Measurements from ENCODE around the gene ZFR. TPM values are rescaled to one million over a fixed set of nuclear protein-coding genes. Genes with fewer than 3 reads are reported as not detected.

The ZFR gene
- total RNA-seq, 1 donor from 2014 or later, result 73.0 TPM

- no peaks in the 10 kb centered on the region for H3K36me3 ChIP-seq (ENCODE audit: control insufficient read depth, insufficient read depth, low read length)
- DNase-seq (ENCODE audit: low read depth), result no peak
- H3K4me3 ChIP-seq (ENCODE audit: low read depth, low read length), result no peak overlapping the region
- H3K27me3 ChIP-seq (ENCODE audit: control insufficient read depth, insufficient read depth, low read length), result no peaks in the 10 kb centered on the region
- no peak for TF ChIP-seq CTCF (IDR thresholded peaks at IDR 0.05; ENCODE audit: insufficient read depth, low read length, poor library complexity, severe bottlenecking)
Observed at GRCh38 chr5:32308946-32309345, 135.6 kb downstream of the ZFR start.

GRCh38 chr5:32307769-32308194 lies 136.8 kb downstream of the ZFR start:
- Histone ChIP-seq H3K27me3 (ENCODE audit: control insufficient read depth, insufficient read depth, low read length) (no peaks in the 10 kb centered on the region), H3K4me3 (ENCODE audit: low read depth, low read length) (no peak overlapping the region), H3K36me3 (ENCODE audit: control insufficient read depth, insufficient read depth, low read length) (no peaks in the 10 kb centered on the region)
- no peak for DNase-seq (ENCODE audit: low read depth)
- TF ChIP-seq CTCF (IDR thresholded peaks at IDR 0.05; ENCODE audit: insufficient read depth, low read length, poor library complexity, severe bottlenecking), result no peak

- Histone ChIP-seq H3K4me3 (ENCODE audit: low read depth, low read length) (no peak overlapping the region), H3K27me3 (ENCODE audit: control insufficient read depth, insufficient read depth, low read length) (no peaks in the 10 kb centered on the region), H3K36me3 (ENCODE audit: control insufficient read depth, insufficient read depth, low read length) (no peaks in the 10 kb centered on the region)
- no peak for DNase-seq (ENCODE audit: low read depth)
- TF ChIP-seq CTCF (IDR thresholded peaks at IDR 0.05; ENCODE audit: insufficient read depth, low read length, poor library complexity, severe bottlenecking), result no peak
Observed at GRCh38 chr5:32304622-32305021, 139.9 kb downstream of the ZFR start.

Other genes with a start within 250 kb of the ZFR start
- 24.6 and 28.0 TPM in 2 replicates for gene MTMR12, start 131.8 kb downstream of the ZFR start, total RNA-seq
- gene SUB1, start 140.8 kb upstream of the ZFR start, total RNA-seq, result 183 and 199 TPM in 2 replicates